ENCODE results near the gene MAP3K5. TPM values are rescaled to one million over a fixed set of nuclear protein-coding genes. Genes with fewer than 3 reads are reported as not detected.

MAP3K5 gene
- total and polyA plus RNA-seq, 4 donors, result 7.5 to 28.3 (median 22.8) TPM

GRCh38 chr6:136767570-136768309, 24.5 kb downstream of the MAP3K5 start:
- Histone ChIP-seq H3K4me3 (no peak overlapping the region), H3K36me3 (ENCODE audit: control insufficient read depth in 4 of 4, insufficient read depth in 4 of 4, low read length in 4 of 4) (no peaks in the 10 kb centered on the region), H3K4me1 (ENCODE audit: control insufficient read depth in 5 of 5, insufficient read depth in 5 of 5, low read length in 5 of 5) (peaks cover 0 to 39% (median under 1%) of the 10 kb centered on the region in 5 donors), H3K27me3 (ENCODE audit: control insufficient read depth in 3 of 3, insufficient read depth in 3 of 3, low read length in 2 of 3) (no peaks in the 10 kb centered on the region), H3K9ac (ENCODE audit: insufficient read depth in 1 of 2, low read length in 2 of 2) (no peak overlapping the region), H3K9me3 (ENCODE audit: control insufficient read depth in 4 of 4, insufficient read depth in 3 of 4, low read length in 3 of 4) (no peaks in the 10 kb centered on the region), H3K27ac (ENCODE audit: low read depth in 1 of 2, low read length in 1 of 2) (peak overlapping the region in 1 of 2 donors; percentile 29)
- TF ChIP-seq CTCF (IDR thresholded peaks at IDR 0.05; ENCODE audit: control extremely low read depth, extremely low read depth), result no peak
- ATAC-seq (ENCODE audit: insufficient read depth, low FRiP score), result peak; percentile 41
- WGBS, 2 donors, result 59 to 73% methylated on average over 6 of the region's 6 CpGs
- DNase-seq, result no peak

GRCh38 chr6:136767103-136767502, 25.2 kb downstream of the MAP3K5 start:
- peaks cover 0 to 38% (median 7%) of the 10 kb centered on the region in 5 donors for H3K4me1 ChIP-seq (ENCODE audit: control insufficient read depth in 5 of 5, insufficient read depth in 5 of 5, low read length in 5 of 5)
- WGBS, 2 donors, result 12 to 37% methylated on average over 2 of the region's 2 CpGs
- H3K36me3 ChIP-seq (ENCODE audit: control insufficient read depth in 4 of 4, insufficient read depth in 4 of 4, low read length in 4 of 4), result no peaks in the 10 kb centered on the region
- no peak overlapping the region for H3K4me3 ChIP-seq
- ATAC-seq (ENCODE audit: insufficient read depth, low FRiP score) (no peak), DNase-seq (no peak)
- H3K27ac ChIP-seq (ENCODE audit: low read depth in 1 of 2, low read length in 1 of 2), result peak overlapping the region in 1 of 2 donors; percentile 29
- no peak overlapping the region for H3K9ac ChIP-seq (ENCODE audit: insufficient read depth in 1 of 2, low read length in 2 of 2)
- no peak for TF ChIP-seq CTCF (IDR thresholded peaks at IDR 0.05; ENCODE audit: control extremely low read depth, extremely low read depth)
- H3K9me3 ChIP-seq (ENCODE audit: control insufficient read depth in 4 of 4, insufficient read depth in 3 of 4, low read length in 3 of 4), result no peaks in the 10 kb centered on the region
- H3K27me3 ChIP-seq (ENCODE audit: control insufficient read depth in 3 of 3, insufficient read depth in 3 of 3, low read length in 2 of 3), result no peaks in the 10 kb centered on the region

GRCh38 chr6:136766274-136766673, 26.0 kb downstream of the MAP3K5 start:
- H3K9me3 ChIP-seq (ENCODE audit: control insufficient read depth in 4 of 4, insufficient read depth in 3 of 4, low read length in 3 of 4), result no peaks in the 10 kb centered on the region
- no peak for TF ChIP-seq CTCF (IDR thresholded peaks at IDR 0.05; ENCODE audit: control extremely low read depth, extremely low read depth)
- ATAC-seq (ENCODE audit: insufficient read depth, low FRiP score) (no peak), DNase-seq (no peak)
- H3K4me1 ChIP-seq (ENCODE audit: control insufficient read depth in 5 of 5, insufficient read depth in 5 of 5, low read length in 5 of 5), result peaks cover 4 to 34% (median 16%) of the 10 kb centered on the region in 5 donors
- H3K36me3 ChIP-seq (ENCODE audit: control insufficient read depth in 4 of 4, insufficient read depth in 4 of 4, low read length in 4 of 4), result no peaks in the 10 kb centered on the region
- peak overlapping the region in 1 of 2 donors; percentile 64 for H3K27ac ChIP-seq (ENCODE audit: low read depth in 1 of 2, low read length in 1 of 2)
- no peaks in the 10 kb centered on the region for H3K27me3 ChIP-seq (ENCODE audit: control insufficient read depth in 3 of 3, insufficient read depth in 3 of 3, low read length in 2 of 3)
- WGBS, 2 donors, result 73 to 86% methylated on average over 3 of the region's 3 CpGs
- no peak overlapping the region for H3K4me3 ChIP-seq
- H3K9ac ChIP-seq (ENCODE audit: insufficient read depth in 1 of 2, low read length in 2 of 2), result no peak overlapping the region

Measured in lung (tissue), 12 donors.